ENCODE measurements around the gene TRDMT1. TPM values are rescaled to one million over a fixed set of nuclear protein-coding genes. Genes with fewer than 3 reads are reported as not detected.
A peak's percentile ranks its signal among the peaks of the same experiment; 100 is the strongest.

The TRDMT1 gene
- polyA plus RNA-seq, 1 donor (not counting 4 experiments of a cell fraction or from before 2014, with no cell fraction given), result 6.6 TPM

DNA sequence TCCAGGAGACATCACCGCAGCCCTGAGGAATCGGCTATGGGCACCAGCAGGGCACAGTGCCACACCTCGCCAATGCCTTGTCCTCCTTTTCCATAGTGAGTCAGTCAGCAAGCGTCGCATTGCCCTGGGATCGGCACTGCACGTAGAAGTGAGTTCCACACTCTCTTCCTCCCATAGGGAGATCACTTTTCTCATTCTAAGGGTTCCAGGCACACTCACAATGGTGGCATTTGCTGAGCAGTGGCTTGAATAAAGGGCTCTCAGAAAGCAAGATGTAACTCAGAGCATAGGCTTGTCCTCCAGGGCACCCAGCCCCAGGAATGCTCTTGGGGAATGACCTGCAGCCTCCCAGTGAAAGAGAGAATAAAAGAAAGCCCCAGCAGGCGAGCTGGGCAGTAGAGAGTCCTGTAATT lies 25.4 kb upstream of the TRDMT1 start:
- Histone ChIP-seq H3K27me3 (ENCODE audit: control insufficient read depth, extremely low read depth, insufficient read depth, low read length) (no peaks in the 10 kb centered on the region), H3K4me2 (ENCODE audit: control insufficient read depth, extremely low read depth, insufficient read depth, low read depth, low read length) (peak overlapping the region; percentile 90), H3K36me3 (ENCODE audit: control insufficient read depth in 2 of 2, extremely low read depth in 1 of 2, insufficient read depth in 2 of 2, low read length in 2 of 2) (peaks cover 2 to 3% of the 10 kb centered on the region in 2 experiments), H3K79me2 (ENCODE audit: control insufficient read depth, insufficient read depth, low read length) (peaks cover 23% of the 10 kb centered on the region), H3K4me1 (ENCODE audit: control insufficient read depth, extremely low read depth, insufficient read depth, low read length) (peaks cover 22% of the 10 kb centered on the region), H4K20me1 (ENCODE audit: control insufficient read depth, extremely low read depth, insufficient read depth, low read length) (peaks cover 4% of the 10 kb centered on the region), H3K9me1 (ENCODE audit: control insufficient read depth, extremely low read depth, insufficient read depth, low read length) (no peaks in the 10 kb centered on the region), H3K9me3 (ENCODE audit: control insufficient read depth, low read depth, low read length) (no peaks in the 10 kb centered on the region), H2AFZ (ENCODE audit: control insufficient read depth, low read length) (no peak overlapping the region), H3K9ac (ENCODE audit: control insufficient read depth, extremely low read depth, insufficient read depth, low read length) (no peak overlapping the region), H3K4me3 (ENCODE audit: control insufficient read depth in 2 of 3, extremely low read depth in 1 of 3, insufficient read depth in 2 of 3, low read depth in 1 of 3, low read length in 3 of 3) (no peak overlapping the region), H3K27ac (ENCODE audit: control insufficient read depth, insufficient read depth, low read length) (no peak overlapping the region)
- TF ChIP-seq CTCF (optimal IDR thresholded peaks at IDR 0.05 in 1 of 3, IDR thresholded peaks at IDR 0.05 in 1 of 3, conservative IDR thresholded peaks at IDR 0.05 in 1 of 3; ENCODE audit: extremely low read depth in 1 of 3, insufficient read depth in 2 of 3, low read length in 3 of 3) (no peak), EZH2 (IDR thresholded peaks at IDR 0.05; ENCODE audit: low read length) (no peak)
- DNase-seq (ENCODE audit: low read depth, low spot score) (no peak), FAIRE-seq (no peak)
- dilution Hi-C loops (cut with MboI; ENCODE audit: extremely low pct_ligation_motif_present, low sequenced_read_pairs), result no loop called here

DNA sequence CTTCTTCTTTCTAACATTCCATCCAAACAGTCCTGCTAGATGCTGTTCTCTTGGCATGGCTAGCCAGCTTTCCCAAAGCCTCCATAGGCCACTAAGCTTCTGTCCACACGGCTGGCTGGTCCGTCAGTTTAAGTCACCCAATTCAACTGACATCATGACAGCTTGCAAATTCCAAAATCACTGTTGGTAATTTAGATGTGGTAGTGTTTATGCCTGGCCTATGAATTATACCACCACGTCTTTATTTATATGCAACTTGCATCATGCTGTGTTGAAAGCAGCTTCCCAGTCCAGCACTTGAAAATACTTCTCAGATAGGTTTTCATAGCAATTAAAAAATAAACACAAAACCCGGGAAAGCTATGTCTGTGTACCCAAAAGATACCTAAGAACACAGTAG lies 24.3 kb upstream of the TRDMT1 start:
- Histone ChIP-seq H3K4me3 (ENCODE audit: control insufficient read depth in 2 of 3, extremely low read depth in 1 of 3, insufficient read depth in 2 of 3, low read depth in 1 of 3, low read length in 3 of 3) (no peak overlapping the region), H3K36me3 (ENCODE audit: control insufficient read depth in 2 of 2, extremely low read depth in 1 of 2, insufficient read depth in 2 of 2, low read length in 2 of 2) (peaks cover 0 to 1% of the 10 kb centered on the region in 2 experiments), H3K9me3 (ENCODE audit: control insufficient read depth, low read depth, low read length) (no peaks in the 10 kb centered on the region), H3K9me1 (ENCODE audit: control insufficient read depth, extremely low read depth, insufficient read depth, low read length) (no peaks in the 10 kb centered on the region), H3K27ac (ENCODE audit: control insufficient read depth, insufficient read depth, low read length) (no peak overlapping the region), H3K9ac (ENCODE audit: control insufficient read depth, extremely low read depth, insufficient read depth, low read length) (no peak overlapping the region), H4K20me1 (ENCODE audit: control insufficient read depth, extremely low read depth, insufficient read depth, low read length) (peaks cover 2% of the 10 kb centered on the region), H3K4me2 (ENCODE audit: control insufficient read depth, extremely low read depth, insufficient read depth, low read depth, low read length) (no peak overlapping the region), H2AFZ (ENCODE audit: control insufficient read depth, low read length) (no peak overlapping the region), H3K27me3 (ENCODE audit: control insufficient read depth, extremely low read depth, insufficient read depth, low read length) (no peaks in the 10 kb centered on the region), H3K79me2 (ENCODE audit: control insufficient read depth, insufficient read depth, low read length) (peaks cover 17% of the 10 kb centered on the region), H3K4me1 (ENCODE audit: control insufficient read depth, extremely low read depth, insufficient read depth, low read length) (peaks cover 17% of the 10 kb centered on the region)
- TF ChIP-seq CTCF (optimal IDR thresholded peaks at IDR 0.05 in 1 of 3, IDR thresholded peaks at IDR 0.05 in 1 of 3, conservative IDR thresholded peaks at IDR 0.05 in 1 of 3; ENCODE audit: extremely low read depth in 1 of 3, insufficient read depth in 2 of 3, low read length in 3 of 3) (no peak), EZH2 (IDR thresholded peaks at IDR 0.05; ENCODE audit: low read length) (no peak)
- FAIRE-seq (no peak), DNase-seq (ENCODE audit: low read depth, low spot score) (no peak)
- dilution Hi-C loops (cut with MboI; ENCODE audit: extremely low pct_ligation_motif_present, low sequenced_read_pairs), result no loop called here

Measured in keratinocyte (primary cell).